GM21515 (cell line): Measurements from ENCODE around the gene RFX1.
"Not testable (repeated sequence)": the region's sequence is repeated elsewhere in the genome, so short reads cannot be mapped to it uniquely, and the experiment has no call there.

ENCODE experiments used
- ATAC-seq: cut with Tn5 transposase; IDR thresholded peaks from one replicate; pipeline ENCODE4 v1.9.1; 2021; ENCODE audit not compliant: unreplicated experiment

RFX1 gene

DNA sequence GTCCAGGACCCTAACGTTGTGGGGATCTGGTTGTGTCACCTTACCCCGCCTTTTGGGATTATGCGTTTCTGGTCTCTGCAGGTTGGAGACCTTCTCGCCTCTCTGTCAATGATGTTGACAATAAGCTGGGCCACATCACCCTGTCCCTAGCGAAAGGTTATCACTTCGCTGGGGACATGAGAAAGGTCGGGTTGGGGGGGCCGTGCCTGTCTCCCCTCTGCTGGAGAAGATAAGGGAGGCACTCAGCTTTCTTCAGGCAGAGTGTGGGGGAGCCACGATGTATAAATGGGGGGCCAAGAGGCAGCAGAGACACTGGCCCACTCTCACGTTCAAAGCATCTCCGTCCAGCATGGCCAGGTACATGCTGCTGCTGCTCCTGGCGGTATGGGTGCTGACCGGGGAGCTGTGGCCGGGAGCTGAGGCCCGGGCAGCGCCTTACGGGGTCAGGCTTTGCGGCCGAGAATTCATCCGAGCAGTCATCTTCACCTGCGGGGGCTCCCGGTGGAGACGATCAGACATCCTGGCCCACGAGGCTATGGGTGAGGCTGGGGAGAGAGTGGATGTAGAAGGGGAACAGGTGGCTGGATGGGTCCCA, 21.8 kb upstream of the RFX1 start, which contains the start of gene RLN3:
TSS of gene RLN3 (plus strand) at position 293 of the 595 bp plus-strand sequence. CDS start at position 350, 57 bp downstream.
- ATAC-seq, result no peak

DNA sequence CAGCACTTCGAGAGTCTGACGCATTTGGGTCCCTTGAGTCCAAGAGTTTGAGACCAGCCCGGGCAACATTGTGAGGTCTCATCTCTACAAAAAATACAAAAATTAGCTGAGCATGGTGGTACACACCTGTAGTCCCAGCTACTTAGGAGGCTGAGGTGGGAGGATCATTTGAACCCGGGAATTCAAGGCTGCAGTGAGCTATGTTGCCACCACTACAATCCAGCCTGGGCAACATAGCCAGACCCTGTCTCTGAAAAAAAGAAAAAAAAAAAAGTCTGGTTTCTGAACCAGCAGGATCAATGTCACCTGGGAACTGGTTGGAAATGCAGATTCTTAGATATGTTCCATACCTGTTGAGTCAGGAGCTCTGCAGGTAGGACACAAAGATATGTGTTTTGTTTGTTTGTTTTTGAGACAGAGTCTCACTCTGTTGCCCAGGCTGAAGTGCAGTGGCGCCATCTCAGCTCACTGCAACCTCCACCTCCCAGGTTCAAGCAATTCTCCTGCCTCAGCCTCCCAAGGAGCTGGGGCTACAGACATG, 20.6 kb upstream of the RFX1 start:
- not testable (repeated sequence) for ATAC-seq

DNA sequence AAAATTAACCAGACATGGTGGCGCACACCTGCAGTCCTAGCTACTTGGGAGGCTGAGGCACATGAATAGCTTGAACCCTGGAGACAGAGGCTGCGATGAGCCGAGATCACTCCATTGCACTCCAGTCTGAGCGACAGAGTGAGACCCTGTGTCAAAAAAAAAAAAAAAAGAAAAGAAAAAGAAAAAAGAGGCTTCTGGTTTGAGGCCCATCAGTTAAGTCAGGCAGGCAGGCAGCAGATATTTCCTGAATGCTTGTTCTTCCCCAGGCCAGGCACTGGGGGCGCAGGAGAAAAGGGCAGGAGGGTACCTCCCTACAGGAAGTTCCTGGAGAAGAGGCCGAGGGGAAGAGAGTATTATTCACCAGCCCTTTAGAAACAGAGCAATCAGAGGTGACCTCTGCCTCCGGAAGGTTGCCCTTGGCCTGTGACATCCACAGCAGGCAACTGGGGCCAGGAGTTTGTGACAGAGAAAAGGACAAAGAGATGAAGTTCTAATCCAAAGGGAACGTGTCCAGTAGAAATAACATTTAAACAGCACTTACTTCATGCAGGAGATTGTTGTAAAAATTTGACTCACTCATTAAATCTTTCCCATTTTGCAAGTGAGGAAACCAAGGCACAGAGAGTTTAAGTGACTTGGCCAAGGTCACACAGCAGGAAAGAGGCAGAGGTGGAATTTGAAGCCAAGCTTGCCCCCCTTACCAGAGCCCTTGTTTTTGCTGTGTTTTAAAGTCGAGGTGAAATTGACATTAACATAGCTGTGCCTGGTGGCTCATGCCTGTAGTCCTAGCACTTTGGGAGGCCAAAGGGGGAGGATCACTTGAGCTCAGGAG, 17.5 kb upstream of the RFX1 start:
- ATAC-seq, result no peak

DNA sequence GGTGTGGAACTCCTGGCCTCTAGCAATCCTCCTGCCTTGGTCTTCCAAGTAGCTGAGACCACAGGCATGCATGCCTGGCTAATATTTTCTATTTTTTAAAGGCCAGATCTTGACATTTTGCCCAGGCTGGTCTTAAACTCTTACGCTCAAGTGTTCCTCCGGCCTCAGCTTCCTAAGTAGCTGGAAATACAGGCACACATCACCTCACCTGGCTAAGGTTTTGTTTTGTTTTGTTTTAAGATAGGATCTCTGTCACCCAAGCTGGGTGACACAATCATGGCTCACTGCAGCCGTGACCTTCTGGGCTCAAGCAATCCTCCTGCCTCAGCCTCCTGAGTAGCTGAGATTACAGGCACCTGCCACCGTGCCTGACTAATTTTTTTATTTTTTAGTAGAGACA, 16.3 kb upstream of the RFX1 start:
- no peak for ATAC-seq

DNA sequence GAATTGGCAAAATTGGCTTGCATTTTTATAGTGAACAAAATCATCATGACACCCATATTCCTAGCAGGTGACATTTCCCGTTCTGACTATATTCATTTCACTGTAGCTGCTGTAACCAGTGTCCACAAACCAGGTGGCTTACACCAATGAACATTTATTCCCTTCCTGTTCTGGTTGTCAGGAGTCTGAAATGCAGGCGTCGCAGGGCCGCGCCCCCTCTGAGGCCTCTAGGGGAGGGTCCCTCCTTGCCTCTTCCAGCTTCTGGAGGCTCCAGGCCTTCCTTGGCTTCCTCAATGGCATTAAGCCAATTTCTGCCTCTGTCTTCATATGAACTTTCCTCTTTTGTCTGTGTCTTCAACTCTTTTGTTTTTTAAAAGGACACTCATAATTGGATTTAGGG, 15.4 kb upstream of the RFX1 start:
- ATAC-seq, result no peak

DNA sequence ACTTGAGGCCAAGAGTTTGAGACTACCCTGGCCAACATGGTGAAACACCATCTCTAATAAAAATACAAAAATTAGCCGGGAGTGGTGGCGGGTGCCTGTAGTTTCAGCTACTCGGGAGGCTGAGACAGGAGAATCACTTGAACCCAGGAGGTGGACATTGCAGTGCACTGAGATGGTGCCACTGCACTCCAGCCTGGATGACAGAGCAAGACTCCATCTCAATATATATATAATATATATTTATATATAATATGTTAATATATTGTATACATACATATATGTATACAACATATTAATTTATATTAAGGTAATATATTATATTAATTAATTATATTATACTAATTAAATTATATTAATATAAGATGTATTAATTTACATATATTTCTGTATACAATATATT, 13.6 kb upstream of the RFX1 start:
- ATAC-seq, result not testable (repeated sequence)

DNA sequence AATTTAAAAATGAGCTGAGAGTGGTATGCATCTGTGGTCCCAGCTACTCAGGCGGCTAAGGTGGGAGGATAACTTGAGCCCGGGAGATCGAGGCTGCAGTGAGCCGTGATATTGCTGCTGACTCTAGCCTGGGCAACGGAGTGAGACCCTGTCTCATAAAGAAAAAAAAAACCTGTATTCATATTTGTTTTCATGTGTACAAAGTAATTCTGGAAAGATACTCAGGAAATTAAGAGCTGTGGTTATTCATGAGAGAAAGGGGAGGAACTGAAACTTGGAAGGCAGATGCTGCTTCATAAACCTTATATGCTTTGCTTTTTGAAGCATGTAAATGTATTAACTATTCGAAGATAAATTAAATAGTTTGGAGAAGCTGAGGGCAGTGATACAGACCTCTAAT, 13.0 kb upstream of the RFX1 start:
- ATAC-seq, result no peak

DNA sequence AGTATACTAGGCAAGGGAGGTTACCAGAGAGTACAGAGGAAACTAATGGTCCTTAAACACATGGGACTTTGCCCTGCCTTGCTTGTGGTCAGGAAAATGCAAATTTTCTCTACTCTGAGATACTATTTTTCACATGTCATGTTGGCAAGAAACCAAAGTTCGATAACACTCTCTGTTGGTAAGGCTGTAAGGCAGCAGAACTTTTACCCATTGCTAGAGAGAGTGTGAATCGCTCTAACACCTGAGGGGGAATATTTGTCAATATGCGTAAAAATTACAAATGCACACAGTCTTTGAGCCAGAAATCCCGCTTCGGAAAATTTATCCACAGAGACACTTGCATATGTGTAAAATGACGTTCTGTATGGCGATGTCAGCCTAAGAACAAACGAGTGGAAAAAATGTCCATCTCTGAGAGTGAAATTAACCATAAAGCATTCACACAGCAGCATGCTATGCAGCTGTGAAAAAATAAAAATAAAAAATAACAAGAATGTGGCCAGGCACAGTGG, 9.5 kb upstream of the RFX1 start:
- peak; percentile 84 for ATAC-seq

DNA sequence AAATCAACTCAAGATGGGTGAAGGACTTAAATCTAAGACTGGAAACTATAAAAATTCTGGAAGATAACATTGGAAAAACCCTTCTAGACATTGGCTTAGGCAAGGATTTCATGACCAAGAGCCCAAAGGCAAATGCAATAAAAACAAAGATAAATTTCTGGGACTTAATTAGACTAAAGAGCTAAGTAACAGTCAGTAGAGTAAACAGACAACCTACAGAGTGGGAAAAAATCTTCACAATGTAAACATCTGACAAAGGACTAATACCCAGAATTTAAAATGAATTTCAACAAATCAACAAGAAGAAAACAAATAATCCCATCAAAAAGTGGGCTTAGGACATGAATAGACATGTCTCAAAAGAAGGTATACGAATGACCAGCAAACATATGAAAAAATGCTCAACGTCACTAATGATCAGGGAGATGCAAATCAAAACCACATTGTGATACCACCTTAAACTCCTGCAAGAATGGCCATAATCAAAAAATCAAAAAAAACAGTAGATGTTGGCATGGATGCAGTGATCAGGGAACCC, 6.3 kb upstream of the RFX1 start:
- ATAC-seq, result no peak

DNA sequence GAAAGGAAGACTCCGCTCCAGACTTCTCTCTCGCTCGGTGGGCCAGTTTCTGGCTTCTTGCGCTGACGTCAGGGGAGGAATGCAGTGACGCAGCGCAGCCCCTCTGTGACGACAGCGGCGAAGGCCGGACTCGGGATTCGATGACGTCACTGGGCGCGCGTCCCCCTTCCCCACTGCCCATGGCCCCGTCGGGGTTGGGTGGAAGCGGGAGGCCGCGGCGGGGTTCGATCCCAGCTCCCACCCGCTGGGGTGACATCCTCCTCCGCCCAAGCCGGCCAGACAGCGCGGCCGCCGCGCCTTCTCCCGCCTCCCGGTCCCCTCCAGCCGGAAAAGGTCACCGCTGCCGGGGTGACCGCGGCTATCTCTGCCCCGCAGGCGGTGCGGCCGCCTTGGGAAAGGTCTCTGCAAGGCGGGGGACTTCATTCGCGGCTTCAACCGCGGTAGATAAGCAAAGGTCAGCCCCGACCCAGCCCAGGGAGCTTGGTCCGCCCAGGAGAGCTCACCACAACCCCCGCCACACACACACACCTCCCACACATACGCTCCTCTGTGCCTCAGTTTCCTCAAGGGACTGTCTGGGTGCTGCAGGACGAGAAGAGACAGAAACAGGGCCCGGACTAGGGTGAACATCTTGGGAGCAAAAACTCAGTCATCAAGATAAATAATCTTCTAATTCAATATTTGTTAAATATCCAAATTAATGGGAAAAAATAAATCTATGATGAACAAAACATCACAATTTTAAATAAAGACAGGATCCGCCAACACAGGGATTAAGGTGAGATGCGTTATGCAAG, 844 bp upstream of the RFX1 start:
- ATAC-seq, result no peak

DNA sequence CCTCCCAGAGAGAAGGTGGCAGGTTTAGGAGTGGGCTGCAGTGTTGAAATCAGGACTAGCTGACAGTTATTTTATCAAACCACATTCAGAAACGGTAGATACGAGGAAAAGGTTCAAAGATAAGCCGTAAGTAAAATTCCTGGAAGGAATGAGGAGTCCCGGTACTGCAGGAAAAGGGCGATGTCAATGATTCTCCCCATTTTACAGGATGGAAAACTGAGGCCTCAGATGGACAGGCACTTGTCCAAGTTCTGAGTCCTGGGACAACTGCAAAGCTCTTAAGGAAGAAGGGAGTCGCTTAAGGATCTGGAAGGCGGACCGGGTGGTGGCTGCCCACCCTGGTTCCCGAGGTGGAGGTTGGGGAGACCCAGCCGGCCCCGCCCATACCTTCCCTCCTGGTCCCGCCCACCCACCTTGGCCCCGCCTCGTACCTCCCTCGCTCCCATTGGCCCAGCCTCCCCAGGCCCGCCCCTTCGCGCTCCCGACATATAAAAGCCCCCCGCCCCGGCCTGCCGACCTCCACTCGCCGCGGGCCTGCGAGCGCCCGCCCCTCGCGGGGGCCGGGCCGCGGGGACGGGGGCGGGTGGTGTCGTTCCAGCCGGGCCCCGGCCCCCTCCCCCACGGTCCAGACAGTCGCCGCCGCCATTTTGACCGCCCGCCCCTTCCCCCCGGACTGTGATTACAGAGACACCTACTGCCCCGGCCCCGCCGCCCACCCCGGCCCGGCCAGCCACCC, 603 bp downstream of the RFX1 start:
- ATAC-seq, result peak; percentile 34

DNA sequence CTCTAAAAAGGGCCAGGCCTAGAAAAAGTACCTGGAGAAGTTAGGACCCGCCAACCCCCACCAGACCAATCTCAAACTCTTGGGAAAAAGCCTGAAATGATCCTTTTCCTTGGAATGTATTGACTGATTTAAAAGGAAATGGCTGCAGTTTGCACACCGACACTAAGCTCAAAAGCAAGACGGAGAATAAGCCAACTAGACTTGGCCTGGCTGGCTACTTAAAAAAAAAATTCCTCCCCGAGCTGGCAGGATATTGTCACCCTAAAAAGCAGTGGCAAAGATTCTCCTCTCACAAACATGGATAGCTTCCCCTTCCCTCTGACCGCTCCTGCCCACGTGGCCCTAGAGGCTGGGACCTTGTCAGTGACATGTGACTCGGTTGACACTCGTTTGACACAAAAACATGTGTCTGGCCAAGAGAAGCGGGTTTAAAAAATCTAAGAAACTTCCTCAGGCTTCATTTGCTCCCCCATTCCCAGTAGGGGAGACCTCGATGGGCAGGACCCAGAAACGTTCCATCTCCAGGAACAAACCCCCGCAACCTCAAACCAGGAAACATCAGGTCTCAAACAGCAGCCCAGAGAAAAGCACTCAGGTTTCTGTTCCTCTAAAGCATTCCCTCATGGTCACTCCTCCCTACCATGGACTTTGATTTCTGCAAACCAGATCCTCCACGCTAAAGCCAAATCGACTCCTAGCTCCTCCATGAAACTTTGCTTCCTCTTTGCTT, 1.3 kb downstream of the RFX1 start:
- no peak for ATAC-seq

DNA sequence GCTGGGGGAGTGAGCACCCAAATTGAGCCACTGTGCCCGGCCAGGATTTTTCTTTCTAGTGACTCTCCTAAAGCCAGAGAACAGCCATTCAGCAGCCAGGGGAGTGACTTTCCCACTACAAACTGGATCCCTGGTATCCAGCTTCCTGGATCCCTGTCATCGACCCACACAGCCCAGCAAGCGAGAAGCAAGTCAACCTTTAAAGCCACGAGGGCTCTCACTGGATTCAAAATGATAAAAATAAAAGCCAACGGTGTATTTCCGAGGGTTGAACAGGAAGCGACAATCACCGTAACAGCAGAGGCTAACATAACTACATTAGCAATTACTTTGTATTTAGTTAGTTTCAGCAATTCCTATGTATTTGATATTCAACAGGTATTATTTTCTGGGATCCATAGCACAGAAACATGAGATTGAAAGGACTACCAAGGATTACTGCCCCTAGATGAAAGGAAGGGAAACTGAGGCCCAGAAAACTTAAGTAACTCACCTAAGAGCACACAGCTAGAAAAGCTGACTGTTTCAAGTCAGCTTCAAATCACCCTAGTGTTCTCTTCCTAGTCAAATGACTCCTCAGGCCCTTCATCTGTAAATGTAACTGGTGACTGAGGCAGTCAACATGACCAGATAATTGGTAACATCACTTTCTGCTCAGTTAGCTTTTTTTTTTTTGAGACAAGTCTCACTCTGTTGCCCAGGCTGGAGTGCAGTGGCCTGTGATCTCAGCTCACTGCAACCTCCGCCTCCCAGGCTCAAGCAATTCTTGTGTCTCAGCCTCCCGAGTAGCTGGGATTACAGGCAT, 2.7 kb downstream of the RFX1 start:
- no peak for ATAC-seq

DNA sequence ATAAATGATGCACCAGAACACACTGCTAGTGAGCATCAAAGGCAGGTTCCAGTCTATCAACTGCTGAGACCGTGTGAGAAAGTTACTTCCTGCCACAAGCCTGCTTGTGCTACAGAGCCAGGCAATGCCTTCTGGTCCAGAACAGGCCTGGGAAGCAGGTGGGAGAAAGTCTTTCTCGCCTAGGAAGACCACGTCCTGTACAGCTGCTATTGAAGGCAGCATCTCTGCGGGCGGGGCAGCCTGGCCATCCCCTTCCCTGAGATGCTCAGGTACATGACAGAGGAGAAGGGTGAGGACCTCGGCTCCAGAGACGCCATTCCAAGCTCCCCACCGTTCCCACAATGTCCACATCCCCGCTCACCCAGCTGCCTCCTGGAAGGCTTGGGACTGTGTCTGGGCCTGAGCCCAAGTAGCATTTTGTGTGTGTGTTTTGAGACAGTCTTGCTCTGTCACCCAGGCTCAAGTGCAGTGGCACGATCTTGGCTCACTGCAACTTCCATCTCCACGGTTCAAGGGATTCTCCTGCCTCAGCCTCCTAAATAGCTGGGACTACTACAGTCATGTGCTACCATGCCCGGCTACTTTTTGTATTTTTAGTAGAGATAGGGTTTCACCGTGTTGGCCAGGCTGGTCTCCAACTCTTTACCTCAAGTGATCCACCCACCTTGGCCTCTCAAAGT, 3.4 kb downstream of the RFX1 start:
- no peak for ATAC-seq

DNA sequence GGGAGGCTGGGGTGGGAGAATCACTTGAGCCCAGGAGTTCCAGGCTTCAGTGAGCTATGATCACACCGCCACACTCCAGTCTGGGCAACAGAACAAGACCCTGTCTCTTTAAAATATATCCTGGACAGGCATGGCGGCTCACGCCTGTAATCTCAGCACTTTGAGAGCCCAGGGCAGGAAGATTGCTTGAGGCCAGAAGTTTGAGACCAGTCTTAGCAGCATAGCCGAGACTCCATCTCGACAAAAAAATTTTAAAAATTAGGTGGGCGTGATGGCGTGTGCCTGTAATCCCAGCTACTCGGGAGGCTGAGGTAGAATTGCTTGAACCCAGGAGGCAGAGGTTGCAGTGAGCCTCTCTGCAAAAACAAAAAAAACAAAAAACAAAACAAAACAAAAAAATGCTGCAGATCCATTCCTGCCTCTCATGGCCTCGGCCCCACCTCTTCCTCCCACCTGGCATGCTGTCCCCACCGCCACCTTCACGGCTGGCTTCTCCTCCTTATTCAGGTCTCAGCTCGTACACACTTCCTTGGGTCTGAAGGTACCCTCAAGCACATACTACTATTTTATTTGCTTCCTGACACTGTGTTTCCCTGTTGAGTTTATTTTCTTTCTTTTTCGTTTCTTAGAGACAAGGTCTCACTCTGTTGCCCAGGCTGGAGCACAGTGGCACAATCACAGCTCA, 5.3 kb downstream of the RFX1 start:
- ATAC-seq, result no peak

DNA sequence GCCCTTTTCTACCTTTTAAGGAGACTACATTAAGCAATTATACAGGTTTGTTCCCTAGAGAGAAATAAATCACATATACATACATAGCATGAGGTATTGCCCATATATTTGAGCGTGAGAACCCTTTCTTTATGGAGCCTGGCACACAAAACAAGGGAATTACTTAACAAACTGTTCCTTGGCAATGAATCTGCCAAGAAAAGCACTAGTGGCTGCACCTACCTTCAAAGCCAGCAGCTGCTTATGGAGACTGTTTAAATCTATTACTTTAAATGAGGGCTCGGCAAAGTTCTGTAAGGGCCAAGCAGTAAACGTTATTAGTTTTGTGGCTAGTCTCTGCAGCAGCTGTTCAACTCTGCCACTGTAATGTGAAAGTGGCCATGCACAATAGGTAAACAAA, 7.0 kb downstream of the RFX1 start:
- no peak for ATAC-seq

DNA sequence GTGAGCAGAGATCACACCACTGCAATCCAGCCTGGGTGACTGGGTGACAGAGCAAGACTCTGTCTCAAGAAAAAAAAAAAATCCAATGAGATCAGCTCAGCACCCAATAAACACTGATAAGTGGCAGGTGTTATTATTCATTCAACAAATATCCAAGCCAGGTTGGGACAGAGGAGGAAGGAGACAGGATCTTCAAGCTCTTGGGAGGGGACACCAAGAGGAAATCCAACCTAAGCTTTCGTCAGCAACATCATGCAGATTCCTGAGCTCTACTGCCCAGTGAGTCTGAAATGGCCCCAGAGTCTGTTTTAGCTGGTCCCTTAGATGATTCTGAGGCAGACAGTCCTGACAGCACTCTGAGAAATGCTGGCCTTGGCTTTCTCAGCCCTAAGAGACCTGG, 7.7 kb downstream of the RFX1 start:
- no peak for ATAC-seq

DNA sequence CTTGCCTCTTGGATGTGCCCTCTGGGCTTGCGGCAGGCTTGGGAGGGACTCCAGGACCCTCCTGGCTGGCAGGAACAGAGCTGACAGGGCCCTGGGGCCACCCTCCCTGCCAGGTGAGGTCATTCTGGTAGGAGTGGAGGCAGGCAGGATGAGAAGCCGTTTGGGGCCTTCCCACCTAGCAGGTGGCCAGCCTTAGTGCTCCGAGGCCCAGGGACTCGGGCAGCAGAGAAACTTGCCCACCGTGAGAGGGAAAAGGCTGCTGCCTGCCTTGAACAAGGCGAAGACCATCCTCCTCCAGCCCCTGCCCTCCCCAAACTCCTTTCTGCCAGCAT, 8.5 kb downstream of the RFX1 start:
- ATAC-seq, result no peak
